ENCODE data around the gene UBAC1.
A peak's percentile ranks its signal among the peaks of the same experiment; 100 is the strongest.

Gene UBAC1

GRCh38 chr9:135907431-135908092 lies 53.6 kb downstream of the UBAC1 start, which contains the start of gene CAMSAP1:
CAMSAP1 (minus strand) TSS chr9:135907546; CDS start chr9:135907159, 387 bp downstream.
- Histone ChIP-seq H3K4me3 (ENCODE audit: low read depth, low read length) (peak within 1 kb of the TSS; percentile 65), H3K27ac (ENCODE audit: extremely low read depth, low read depth, low read length) (peak within 1 kb of the TSS; percentile 77), H3K36me3 (ENCODE audit: control insufficient read depth in 2 of 2, insufficient read depth in 1 of 2, low read length in 2 of 2) (peaks cover 7 to 42% of the 10 kb centered on the region in 2 experiments; a peak in 2 of 3 replicates), H3K4me1 (ENCODE audit: control insufficient read depth, insufficient read depth, low read length) (no peaks in the 10 kb centered on the region; the same call in 1 of the 2 replicates), H3K9me3 (ENCODE audit: control insufficient read depth, insufficient read depth, low read depth, low read length) (no peaks in the 10 kb centered on the region)
- ChIA-PET POLR2A (interaction anchor here (0.6 to 1.3 kb wide), 15 partner anchors 12 to 665 kb away, joined by 3 to 8 read pairs (median 4); partner anchors contain the start of gene UBAC1), CTCF (no interaction called here)
- TF ChIP-seq ZNF112 (tag by site-specific recombination; IDR thresholded peaks at IDR 0.05) (no peak), ZNF768 (tag by site-specific recombination; IDR thresholded peaks at IDR 0.05) (no peak), ZNF214 (tag by site-specific recombination; IDR thresholded peaks at IDR 0.05; ENCODE audit: borderline replicate concordance) (no peak), ZNF692 (tag by site-specific recombination; IDR thresholded peaks at IDR 0.05) (peak; percentile 65; the same call in 1 of the 2 replicates), ZFP37 (tag by site-specific recombination; IDR thresholded peaks at IDR 0.05) (no peak), ELK4 (IDR thresholded peaks at IDR 0.05; ENCODE audit: borderline replicate concordance, low read depth, low read length) (no peak), ZNF184 (tag by site-specific recombination; IDR thresholded peaks at IDR 0.05) (no peak), ZBTB7A (tag by site-specific recombination; IDR thresholded peaks at IDR 0.05; ENCODE audit: low read depth) (no peak), ZNF174 (tag by site-specific recombination; IDR thresholded peaks at IDR 0.05) (no peak), ZBTB6 (tag by site-specific recombination; IDR thresholded peaks at IDR 0.05) (no peak), ZNF664 (tag by site-specific recombination; IDR thresholded peaks at IDR 0.05) (no peak), ZBTB21 (tag by site-specific recombination; IDR thresholded peaks at IDR 0.05) (no peak), PATZ1 (tag by site-specific recombination; IDR thresholded peaks at IDR 0.05) (no peak; the same call in 1 of the 2 replicates), ZSCAN30 (tag by site-specific recombination; IDR thresholded peaks at IDR 0.05) (no peak), ZNF354C (tag by site-specific recombination; IDR thresholded peaks at IDR 0.05; ENCODE audit: borderline replicate concordance, low read depth) (no peak), ZNF521 (tag by site-specific recombination; IDR thresholded peaks at IDR 0.05) (no peak), KLF10 (tag by site-specific recombination; IDR thresholded peaks at IDR 0.05) (peak; percentile 90), ZNF843 (tag by site-specific recombination; IDR thresholded peaks at IDR 0.05) (no peak), YY1 (tag by site-specific recombination; IDR thresholded peaks at IDR 0.05) (no peak), KLF9 (tag by site-specific recombination; IDR thresholded peaks at IDR 0.05; ENCODE audit: low read depth) (peak; percentile 92), ZNF600 (tag by site-specific recombination; IDR thresholded peaks at IDR 0.05) (peak; percentile 35; the same call in 1 of the 2 replicates), ZFP41 (tag by site-specific recombination; IDR thresholded peaks at IDR 0.05; ENCODE audit: borderline replicate concordance) (no peak), ZNF514 (tag by site-specific recombination; IDR thresholded peaks at IDR 0.05) (no peak), ZNF654 (tag by site-specific recombination; IDR thresholded peaks at IDR 0.05; ENCODE audit: low read depth) (no peak), ZBTB26 (tag by site-specific recombination; optimal IDR thresholded peaks at IDR 0.05) (peak; percentile 70), ZNF449 (tag by site-specific recombination; IDR thresholded peaks at IDR 0.05) (no peak), ZEB2 (tag by site-specific recombination; IDR thresholded peaks at IDR 0.05) (no peak)
